HEK293 (cell line): ENCODE data around the gene DHRS7C.

ENCODE experiments used
- EGR2 ChIP-seq: fragments of 450-650 bp; formaldehyde crosslinking; IDR thresholded peaks from 2 replicates; pipeline ENCODE4 v1.5.1; 2016; ENCODE audit warnings: low read depth, missing biosample characterization, missing genetic modification characterization
- HOXC10 ChIP-seq: sonication (generic); formaldehyde crosslinking; IDR thresholded peaks from 2 replicates; pipeline ENCODE4 v1.8.1; 2023; ENCODE audit warnings: mild to moderate bottlenecking, missing genetic modification reagents
- OVOL3 ChIP-seq: fragments of 450-650 bp; formaldehyde crosslinking; IDR thresholded peaks from 2 replicates; pipeline ENCODE4 v1.5.1; 2016; ENCODE audit warnings: missing biosample characterization, missing genetic modification characterization
- ZBTB17 ChIP-seq: fragments of 450-650 bp; formaldehyde crosslinking; IDR thresholded peaks from 2 replicates; pipeline ENCODE4 v1.5.1; 2016; ENCODE audit warnings: missing biosample characterization, missing genetic modification characterization
- ZFP41 ChIP-seq: fragments of 450-650 bp; formaldehyde crosslinking; IDR thresholded peaks from 2 replicates; pipeline ENCODE4 v1.5.1; 2016; ENCODE audit warnings: missing biosample characterization, missing genetic modification characterization, borderline replicate concordance
- ZNF48 ChIP-seq: fragments of 450-650 bp; formaldehyde crosslinking; IDR thresholded peaks from 2 replicates; pipeline ENCODE4 v1.5.1; 2016; ENCODE audit warnings: missing biosample characterization, missing genetic modification characterization
- ZNF521 ChIP-seq: fragments of 450-650 bp; formaldehyde crosslinking; IDR thresholded peaks from 2 replicates; pipeline ENCODE4 v1.5.1; 2017; ENCODE audit warnings: missing biosample characterization, mild to moderate bottlenecking, missing genetic modification characterization
- TF ChIP-seq, protein P1 (sequence below): fragments of 450-650 bp; formaldehyde crosslinking; IDR thresholded peaks from 2 replicates; pipeline ENCODE4 v1.5.1; 2016; ENCODE audit warnings: missing biosample characterization, missing genetic modification characterization
- TF ChIP-seq, protein P2 (sequence below): fragments of 450-650 bp; formaldehyde crosslinking; IDR thresholded peaks from 2 replicates; pipeline ENCODE4 v1.5.1; 2016; ENCODE audit warnings: missing biosample characterization, missing genetic modification characterization
- TF ChIP-seq, protein P3 (sequence below): sonication (generic); formaldehyde crosslinking; IDR thresholded peaks from 2 replicates; pipeline ENCODE4 v1.8.1; 2022; ENCODE audit warnings: mild to moderate bottlenecking, moderate library complexity, missing genetic modification reagents

DNA sequence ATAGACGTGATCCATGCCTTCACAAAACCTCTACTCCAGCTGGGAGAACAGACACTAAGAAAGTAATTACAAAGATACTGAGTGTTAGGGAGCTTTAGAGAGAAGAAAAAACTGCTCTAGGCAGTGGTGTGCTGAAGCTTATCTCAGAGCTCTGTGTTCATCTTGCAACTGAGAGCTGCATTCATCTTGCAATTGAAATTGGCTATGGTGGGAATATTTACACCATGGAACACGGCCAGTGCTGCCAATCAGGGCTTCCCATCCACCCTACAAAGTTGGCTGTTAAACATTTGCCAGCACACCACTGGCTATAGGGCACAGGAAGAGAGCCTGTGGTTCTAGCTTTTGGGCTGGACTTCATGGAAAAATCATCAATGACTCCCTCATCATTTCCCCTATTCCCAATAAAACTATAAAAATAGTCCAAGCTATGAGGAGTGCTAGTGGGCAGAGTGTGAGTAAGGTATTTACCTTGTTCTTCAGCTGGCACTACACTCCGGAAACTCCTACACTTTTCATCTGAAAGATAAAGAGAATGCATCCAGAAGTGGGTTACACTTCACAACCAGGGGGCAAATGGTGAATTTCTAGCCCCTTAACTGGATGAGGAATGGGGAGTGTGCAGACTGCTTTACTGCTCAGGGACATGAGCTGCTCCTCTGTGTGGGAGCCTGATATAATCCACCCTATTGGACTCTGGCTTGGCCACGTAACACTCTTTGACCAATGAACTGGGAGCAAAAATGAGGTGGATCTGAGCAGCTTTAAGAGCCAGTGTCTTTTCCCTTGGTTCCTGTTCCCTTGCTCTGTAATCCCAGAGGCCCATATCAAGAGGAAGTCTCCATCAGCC is 18.9 kb upstream of the DHRS7C start:
- TF ChIP-seq ZFP41, result no peak
- TF ChIP-seq, protein P1, sequence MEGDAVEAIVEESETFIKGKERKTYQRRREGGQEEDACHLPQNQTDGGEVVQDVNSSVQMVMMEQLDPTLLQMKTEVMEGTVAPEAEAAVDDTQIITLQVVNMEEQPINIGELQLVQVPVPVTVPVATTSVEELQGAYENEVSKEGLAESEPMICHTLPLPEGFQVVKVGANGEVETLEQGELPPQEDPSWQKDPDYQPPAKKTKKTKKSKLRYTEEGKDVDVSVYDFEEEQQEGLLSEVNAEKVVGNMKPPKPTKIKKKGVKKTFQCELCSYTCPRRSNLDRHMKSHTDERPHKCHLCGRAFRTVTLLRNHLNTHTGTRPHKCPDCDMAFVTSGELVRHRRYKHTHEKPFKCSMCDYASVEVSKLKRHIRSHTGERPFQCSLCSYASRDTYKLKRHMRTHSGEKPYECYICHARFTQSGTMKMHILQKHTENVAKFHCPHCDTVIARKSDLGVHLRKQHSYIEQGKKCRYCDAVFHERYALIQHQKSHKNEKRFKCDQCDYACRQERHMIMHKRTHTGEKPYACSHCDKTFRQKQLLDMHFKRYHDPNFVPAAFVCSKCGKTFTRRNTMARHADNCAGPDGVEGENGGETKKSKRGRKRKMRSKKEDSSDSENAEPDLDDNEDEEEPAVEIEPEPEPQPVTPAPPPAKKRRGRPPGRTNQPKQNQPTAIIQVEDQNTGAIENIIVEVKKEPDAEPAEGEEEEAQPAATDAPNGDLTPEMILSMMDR (tag by site-specific recombination), result no peak
- TF ChIP-seq ZBTB17 (tag by site-specific recombination), result no peak
- no peak for TF ChIP-seq OVOL3
- TF ChIP-seq, protein P2, sequence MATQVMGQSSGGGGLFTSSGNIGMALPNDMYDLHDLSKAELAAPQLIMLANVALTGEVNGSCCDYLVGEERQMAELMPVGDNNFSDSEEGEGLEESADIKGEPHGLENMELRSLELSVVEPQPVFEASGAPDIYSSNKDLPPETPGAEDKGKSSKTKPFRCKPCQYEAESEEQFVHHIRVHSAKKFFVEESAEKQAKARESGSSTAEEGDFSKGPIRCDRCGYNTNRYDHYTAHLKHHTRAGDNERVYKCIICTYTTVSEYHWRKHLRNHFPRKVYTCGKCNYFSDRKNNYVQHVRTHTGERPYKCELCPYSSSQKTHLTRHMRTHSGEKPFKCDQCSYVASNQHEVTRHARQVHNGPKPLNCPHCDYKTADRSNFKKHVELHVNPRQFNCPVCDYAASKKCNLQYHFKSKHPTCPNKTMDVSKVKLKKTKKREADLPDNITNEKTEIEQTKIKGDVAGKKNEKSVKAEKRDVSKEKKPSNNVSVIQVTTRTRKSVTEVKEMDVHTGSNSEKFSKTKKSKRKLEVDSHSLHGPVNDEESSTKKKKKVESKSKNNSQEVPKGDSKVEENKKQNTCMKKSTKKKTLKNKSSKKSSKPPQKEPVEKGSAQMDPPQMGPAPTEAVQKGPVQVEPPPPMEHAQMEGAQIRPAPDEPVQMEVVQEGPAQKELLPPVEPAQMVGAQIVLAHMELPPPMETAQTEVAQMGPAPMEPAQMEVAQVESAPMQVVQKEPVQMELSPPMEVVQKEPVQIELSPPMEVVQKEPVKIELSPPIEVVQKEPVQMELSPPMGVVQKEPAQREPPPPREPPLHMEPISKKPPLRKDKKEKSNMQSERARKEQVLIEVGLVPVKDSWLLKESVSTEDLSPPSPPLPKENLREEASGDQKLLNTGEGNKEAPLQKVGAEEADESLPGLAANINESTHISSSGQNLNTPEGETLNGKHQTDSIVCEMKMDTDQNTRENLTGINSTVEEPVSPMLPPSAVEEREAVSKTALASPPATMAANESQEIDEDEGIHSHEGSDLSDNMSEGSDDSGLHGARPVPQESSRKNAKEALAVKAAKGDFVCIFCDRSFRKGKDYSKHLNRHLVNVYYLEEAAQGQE (tag by site-specific recombination), result no peak
- TF ChIP-seq, protein P3, sequence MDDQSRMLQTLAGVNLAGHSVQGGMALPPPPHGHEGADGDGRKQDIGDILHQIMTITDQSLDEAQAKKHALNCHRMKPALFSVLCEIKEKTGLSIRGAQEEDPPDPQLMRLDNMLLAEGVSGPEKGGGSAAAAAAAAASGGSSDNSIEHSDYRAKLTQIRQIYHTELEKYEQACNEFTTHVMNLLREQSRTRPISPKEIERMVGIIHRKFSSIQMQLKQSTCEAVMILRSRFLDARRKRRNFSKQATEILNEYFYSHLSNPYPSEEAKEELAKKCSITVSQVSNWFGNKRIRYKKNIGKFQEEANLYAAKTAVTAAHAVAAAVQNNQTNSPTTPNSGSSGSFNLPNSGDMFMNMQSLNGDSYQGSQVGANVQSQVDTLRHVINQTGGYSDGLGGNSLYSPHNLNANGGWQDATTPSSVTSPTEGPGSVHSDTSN (CRISPR knock-in tag), result no peak
- no peak for TF ChIP-seq ZNF521 (tag by site-specific recombination)
- no peak for TF ChIP-seq ZNF48
- TF ChIP-seq EGR2, result no peak
- no peak for TF ChIP-seq HOXC10
